ENCODE data around the gene HNRNPA1L2. TPM values are rescaled to one million over a fixed set of nuclear protein-coding genes. Genes with fewer than 3 reads are reported as not detected.
A peak's percentile ranks its signal among the peaks of the same experiment; 100 is the strongest.

HNRNPA1L2 gene
- total RNA-seq, 1 experiment from 2014 or later = 10.6 TPM

GRCh38 chr13:52652980-52653303 lies 10.7 kb downstream of the HNRNPA1L2 start:
- H3K9me3 Mint-ChIP-seq = no peaks in the 10 kb centered on the region

More at GRCh38 chr13:52652980-52653303, 10.7 kb downstream of the HNRNPA1L2 start:
- Histone ChIP-seq H3K9me3 (ENCODE audit: control insufficient read depth, low read depth, low read length) (no peaks in the 10 kb centered on the region), H2AFZ (ENCODE audit: low read length) (no peak overlapping the region), H3K18ac (ENCODE audit: insufficient read length, low read depth, low read length) (peak overlapping the region; percentile 25), H2BK12ac (ENCODE audit: insufficient read length, low read depth, low read length) (no peak overlapping the region), H4K5ac (ENCODE audit: insufficient read length, low read depth, low read length) (no peak overlapping the region), H3K27me3 (ENCODE audit: insufficient read depth, low read length) (no peaks in the 10 kb centered on the region), H3K4ac (ENCODE audit: low read depth, low read length) (no peak overlapping the region), H3K79me1 (ENCODE audit: insufficient read depth, low read depth, low read length, poor library complexity, severe bottlenecking) (peaks cover 2% of the 10 kb centered on the region), H3K56ac (ENCODE audit: insufficient read length, low read depth, low read length) (no peak overlapping the region), H3K27ac (ENCODE audit: insufficient read length, low read depth, low read length) (peak overlapping the region; percentile 88), H3K14ac (ENCODE audit: insufficient read depth, low read length) (peak overlapping the region; percentile 59; the same call in 1 of the 2 replicates), H2BK15ac (ENCODE audit: low read depth, low read length) (no peak overlapping the region), H3K23ac (ENCODE audit: insufficient read length, low read depth, low read length) (no peak overlapping the region), H4K91ac (ENCODE audit: insufficient read length, low read depth, low read length) (no peak overlapping the region), H2BK20ac (ENCODE audit: low read depth, low read length, poor library complexity, severe bottlenecking) (no peak overlapping the region), H4K20me1 (ENCODE audit: control insufficient read depth, insufficient read depth, insufficient read length) (no peaks in the 10 kb centered on the region), H2AK5ac (ENCODE audit: insufficient read length, low read length) (no peak overlapping the region), H2BK5ac (ENCODE audit: insufficient read length, low read length) (no peak overlapping the region), H3K79me2 (ENCODE audit: insufficient read depth, low read length) (peaks cover 27% of the 10 kb centered on the region; the same call in 1 of the 2 replicates), H3T11ph (ENCODE audit: low read length) (no peak overlapping the region), H3K4me1 (ENCODE audit: insufficient read depth, low read length) (no peaks in the 10 kb centered on the region; the same call in 1 of the 2 replicates), H3K4me2 (ENCODE audit: insufficient read depth, insufficient read length, low read length) (peak overlapping the region; percentile 43), H4K8ac (replicated peaks; ENCODE audit: insufficient read length, low read depth, low read length) (no peak overlapping the region), H3K23me2 (ENCODE audit: insufficient read length, low read depth, low read length, poor library complexity, severe bottlenecking) (peaks cover 9% of the 10 kb centered on the region), H3K9ac (ENCODE audit: extremely low read depth, insufficient read length, low read length) (peak overlapping the region; percentile 95), H2BK120ac (ENCODE audit: low read depth, low read length, poor library complexity, severe bottlenecking) (no peak overlapping the region)
- Mint-ChIP-seq H3K27ac (no peak overlapping the region), H3K4me1 (peaks cover 6 to 7% of the 10 kb centered on the region in 2 experiments), H3K4me3 (no peak overlapping the region), H3K27me3 (ENCODE audit: low read depth) (no peaks in the 10 kb centered on the region), H3K36me3 (ENCODE audit: insufficient read depth in 1 of 3, low read depth in 3 of 3) (peaks cover 10 to 37% (median 29%) of the 10 kb centered on the region in 3 experiments; a peak in 6 of 7 replicates)
- no peak; the same call in 1 of the 3 replicates for TF ChIP-seq CTCF (conservative IDR thresholded peaks at IDR 0.05)
- no peak for DNase-seq
- no CpG with 5 or more reads among the region's 18 CpGs for WGBS (ENCODE audit: extremely low coverage, insufficient read length, low lambda C conversion rate)
